ENCODE data around the gene STX3.
A peak's percentile ranks its signal among the peaks of the same experiment; 100 is the strongest.
"Not testable (repeated sequence)": the region's sequence is repeated elsewhere in the genome, so short reads cannot be mapped to it uniquely, and the experiment has no call there.

STX3 gene

GRCh38 chr11:59770869-59771268, 15.7 kb downstream of the STX3 start:
- no peak for ATAC-seq
- Mint-ChIP-seq H3K9me3 (no peaks in the 10 kb centered on the region), H3K27ac (no peak overlapping the region), H3K4me3 (no peak overlapping the region), H3K4me1 (peaks cover 20% of the 10 kb centered on the region), H3K36me3 (peaks cover 23% of the 10 kb centered on the region)
- DNase-seq (ENCODE audit: low spot score in 2 of 2) = no peak

- no peak for ATAC-seq
- peak overlapping the region; percentile 5 for H3K4me3 Mint-ChIP-seq
Measured at GRCh38 chr11:59771605-59772004, 16.4 kb downstream of the STX3 start.

DNA sequence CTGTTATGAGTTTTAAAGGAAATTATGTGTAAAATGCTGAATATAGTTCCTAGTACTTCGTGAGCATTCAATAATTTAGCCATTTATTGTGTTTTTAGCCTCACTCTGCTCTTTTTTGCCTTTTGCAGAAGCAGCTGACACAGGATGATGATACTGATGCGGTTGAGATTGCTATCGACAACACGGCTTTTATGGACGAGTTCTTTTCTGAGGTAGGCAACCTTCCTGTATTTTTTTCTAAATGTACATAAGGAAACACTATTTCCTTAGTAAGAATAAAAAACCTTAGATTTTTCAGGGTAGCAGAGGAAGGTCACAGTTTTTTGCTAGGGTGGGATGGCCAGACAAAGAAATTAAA, 17.9 kb downstream of the STX3 start:
- Mint-ChIP-seq H3K9me3 (no peaks in the 10 kb centered on the region), H3K4me3 (no peak overlapping the region), H3K4me1 (peaks cover 42% of the 10 kb centered on the region), H3K27ac (peak overlapping the region; percentile 77), H3K36me3 (peaks cover 23% of the 10 kb centered on the region)
- no peak for ATAC-seq
- DNase-seq (ENCODE audit: low spot score in 2 of 2) = no peak

More at GRCh38 chr11:59771605-59772004, 16.4 kb downstream of the STX3 start:
- Mint-ChIP-seq H3K27ac (peak overlapping the region; percentile 77), H3K4me1 (peaks cover 28% of the 10 kb centered on the region), H3K36me3 (peaks cover 23% of the 10 kb centered on the region), H3K9me3 (no peaks in the 10 kb centered on the region)
- DNase-seq (ENCODE audit: low spot score in 2 of 2) = no peak

DNA sequence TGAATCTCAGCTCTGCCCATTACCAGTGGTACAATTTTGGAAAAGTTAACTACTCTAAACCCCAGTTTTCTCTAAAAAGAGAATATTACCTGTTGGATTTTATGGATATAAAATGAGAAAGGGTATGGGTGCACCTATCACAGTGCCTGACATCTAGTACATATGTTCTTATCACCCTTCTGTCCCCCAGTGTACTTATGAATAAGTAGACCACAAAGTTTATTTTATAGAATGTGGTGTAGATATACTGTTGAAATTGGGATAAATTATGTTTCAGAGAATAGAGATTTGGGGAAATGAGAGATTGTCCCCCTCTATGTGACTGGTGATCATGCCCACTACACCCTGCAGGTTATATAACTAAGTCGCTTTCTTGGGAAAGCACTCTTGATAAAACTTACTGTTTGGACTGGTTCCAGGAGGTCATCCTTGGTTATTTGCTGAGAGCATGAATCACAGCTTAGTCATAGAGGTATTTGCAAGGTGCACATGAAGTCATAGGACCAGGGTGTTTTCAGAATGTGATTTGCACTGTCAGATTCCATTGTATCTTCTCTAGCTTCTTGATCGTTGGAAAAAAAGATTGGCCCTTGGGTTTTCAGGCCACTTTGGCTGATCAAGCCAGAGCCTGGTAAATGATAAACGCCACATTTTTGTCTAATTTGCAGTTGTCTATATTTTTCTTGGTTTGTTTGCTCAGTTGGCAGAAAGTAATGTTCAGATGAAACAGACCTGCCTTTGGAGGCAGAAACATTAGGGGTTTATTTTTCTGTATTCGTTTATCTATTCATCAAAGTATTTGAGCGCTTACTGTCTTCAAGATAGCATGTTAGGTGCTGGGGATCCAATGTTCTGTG, 21.3 kb downstream of the STX3 start:
- Mint-ChIP-seq H3K27ac (no peak overlapping the region), H3K4me1 (peaks cover 54% of the 10 kb centered on the region), H3K4me3 (peak overlapping the region; percentile 14), H3K9me3 (peaks cover under 1% of the 10 kb centered on the region), H3K36me3 (peaks cover 24% of the 10 kb centered on the region)
- DNase-seq (ENCODE audit: low spot score in 2 of 2) = no peak
- peak; percentile 96 for ATAC-seq

DNA sequence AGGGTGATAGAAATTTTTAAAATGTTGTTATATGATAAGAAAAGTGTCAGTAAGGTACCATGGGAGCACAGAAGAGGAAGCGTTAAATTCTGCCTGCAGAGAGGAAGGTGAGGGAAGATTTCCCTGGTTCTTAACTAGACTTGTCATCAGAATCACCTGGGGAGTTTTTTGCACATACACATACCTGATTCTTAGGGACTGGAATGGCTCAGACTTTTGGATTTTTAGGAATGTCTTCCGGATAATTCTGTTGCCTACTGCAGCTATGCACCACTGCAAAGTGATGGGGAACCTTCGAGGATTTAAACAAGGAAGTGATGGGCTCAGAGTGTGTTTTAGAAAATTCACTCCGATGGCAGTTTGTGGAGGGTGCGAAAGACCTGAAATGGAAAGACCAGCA, 21.9 kb downstream of the STX3 start:
- ATAC-seq = no peak
- Mint-ChIP-seq H3K36me3 (peaks cover 28% of the 10 kb centered on the region), H3K9me3 (peaks cover 4% of the 10 kb centered on the region), H3K4me1 (peaks cover 54% of the 10 kb centered on the region), H3K4me3 (no peak overlapping the region), H3K27ac (no peak overlapping the region)
- DNase-seq (ENCODE audit: low spot score in 2 of 2) = no peak

DNA sequence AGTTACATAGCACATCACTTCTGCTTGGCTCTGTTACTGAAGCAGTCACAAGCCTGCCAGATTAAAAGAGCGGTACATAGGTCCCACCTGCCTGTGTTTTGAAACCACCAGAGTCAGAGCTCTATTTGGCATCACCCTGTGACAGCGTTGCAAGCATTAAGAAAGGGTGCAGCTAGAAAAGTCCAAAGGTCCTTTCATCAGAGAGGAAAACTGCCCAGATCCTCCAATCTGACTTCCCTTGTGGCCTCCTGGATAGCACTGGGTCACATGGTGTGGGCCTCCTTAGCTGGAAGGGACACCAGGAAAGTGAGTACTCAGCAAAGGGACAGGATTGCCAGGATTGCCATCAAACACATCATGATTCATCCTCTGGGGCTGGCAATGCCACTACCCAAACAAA, 22.9 kb downstream of the STX3 start:
- Mint-ChIP-seq H3K9me3 (peaks cover 4% of the 10 kb centered on the region), H3K36me3 (peaks cover 24% of the 10 kb centered on the region), H3K4me1 (peaks cover 52% of the 10 kb centered on the region), H3K27ac (no peak overlapping the region), H3K4me3 (no peak overlapping the region)
- DNase-seq (ENCODE audit: low spot score in 2 of 2) (no peak), ATAC-seq (no peak)

DNA sequence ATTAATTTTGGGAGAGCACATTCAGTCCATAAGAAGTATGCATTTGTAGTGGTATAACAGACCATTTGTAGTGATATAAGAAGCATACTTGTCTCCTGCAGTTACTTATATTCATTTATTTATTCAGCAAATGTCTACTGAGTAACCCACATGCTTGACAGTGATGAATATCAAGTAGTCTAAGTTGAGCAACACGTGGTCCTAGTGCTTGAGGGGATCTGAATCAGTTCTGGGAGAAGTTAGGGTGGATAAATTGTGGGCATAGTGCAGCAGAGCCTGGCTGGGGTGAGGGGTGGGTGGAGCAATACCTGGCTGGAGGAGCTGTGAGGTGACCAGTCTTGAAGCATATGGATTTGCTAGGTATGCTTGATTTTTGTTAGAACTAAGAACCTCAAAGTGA, 24.3 kb downstream of the STX3 start:
- DNase-seq (ENCODE audit: low spot score in 2 of 2) (no peak), ATAC-seq (no peak)
- H3K4me3 Mint-ChIP-seq = no peak overlapping the region
- H3K9me3 Mint-ChIP-seq = peaks cover 4% of the 10 kb centered on the region
- H3K27ac Mint-ChIP-seq = peak overlapping the region; percentile 7
- peaks cover 11% of the 10 kb centered on the region for H3K36me3 Mint-ChIP-seq
- peaks cover 66% of the 10 kb centered on the region for H3K4me1 Mint-ChIP-seq

DNA sequence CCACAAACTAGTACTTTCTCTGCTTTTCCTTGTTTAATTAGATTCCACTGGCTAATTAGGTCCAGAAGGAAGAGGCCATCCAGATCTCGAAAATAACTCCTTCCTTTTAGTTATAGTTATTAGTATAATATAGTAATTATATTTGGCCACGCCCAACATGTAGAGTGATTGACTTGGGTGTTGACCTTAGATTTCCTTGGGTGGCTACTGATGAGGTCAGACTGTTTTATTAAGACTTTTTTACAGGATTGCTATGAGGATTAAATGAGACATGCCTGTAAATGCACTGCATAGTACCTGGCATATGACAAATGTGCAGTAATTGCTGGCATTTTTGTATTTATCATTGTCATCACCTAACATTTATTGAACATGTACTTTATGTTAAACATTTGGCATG, 26.9 kb downstream of the STX3 start:
- Mint-ChIP-seq H3K4me3 (no peak overlapping the region), H3K9me3 (peaks cover 4% of the 10 kb centered on the region), H3K36me3 (peaks cover 6% of the 10 kb centered on the region), H3K4me1 (peaks cover 60% of the 10 kb centered on the region), H3K27ac (peak overlapping the region; percentile 23)
- ATAC-seq (no peak), DNase-seq (ENCODE audit: low spot score in 2 of 2) (no peak)

DNA sequence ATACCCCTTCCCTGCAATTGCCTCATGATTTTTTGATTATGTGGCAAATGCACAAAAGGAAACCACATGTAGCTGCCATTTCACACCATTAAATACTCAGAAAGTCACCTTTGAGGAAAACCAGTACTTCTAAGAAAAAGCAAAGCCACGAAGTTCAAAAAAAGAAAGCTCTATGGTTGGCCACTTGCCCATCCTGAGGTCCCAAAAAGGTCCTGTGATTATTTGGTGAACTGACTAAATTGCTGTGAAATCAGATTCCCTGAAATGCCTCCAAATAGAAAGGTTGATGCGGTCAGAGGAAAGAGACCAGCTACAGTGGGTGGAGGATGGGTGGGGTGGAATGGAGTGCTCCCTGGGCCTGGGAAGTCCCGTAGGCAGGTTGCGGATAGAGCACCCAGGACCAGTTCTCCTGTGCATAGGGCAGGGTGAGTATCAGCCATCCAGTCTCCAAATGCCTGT, 28.5 kb downstream of the STX3 start:
- Mint-ChIP-seq H3K4me1 (peaks cover 59% of the 10 kb centered on the region), H3K9me3 (peaks cover 4% of the 10 kb centered on the region), H3K4me3 (peak overlapping the region; percentile 25), H3K27ac (peak overlapping the region; percentile 50), H3K36me3 (peaks cover 12% of the 10 kb centered on the region)
- peak in 1 of 2 donors; percentile 62 for DNase-seq (ENCODE audit: low spot score in 2 of 2)
- peak; percentile 84 for ATAC-seq

DNA sequence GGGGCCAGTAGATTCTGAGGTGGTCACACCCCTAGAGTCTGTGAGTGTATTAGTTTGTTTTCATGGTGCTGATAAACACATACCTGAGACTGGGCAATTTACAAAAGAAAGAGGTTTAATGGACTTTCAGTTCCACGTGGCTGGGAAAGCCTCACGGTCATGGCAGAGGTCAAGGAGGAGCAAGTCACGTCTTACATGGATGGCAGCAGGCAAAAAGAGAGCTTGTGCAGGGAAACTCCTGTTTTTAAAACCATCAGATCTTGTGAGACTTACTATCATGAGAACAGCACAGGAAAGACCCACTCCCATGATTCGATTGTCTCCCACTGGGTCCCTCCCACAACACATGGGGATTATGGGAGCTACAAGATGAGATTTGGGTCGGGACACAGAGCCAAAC, 29.3 kb downstream of the STX3 start:
- DNase-seq (ENCODE audit: low spot score in 2 of 2); ATAC-seq; H3K9me3 Mint-ChIP-seq: not testable (repeated sequence)
- Mint-ChIP-seq H3K4me1 (peaks cover 57% of the 10 kb centered on the region), H3K4me3 (peak overlapping the region; percentile 25), H3K27ac (peak overlapping the region; percentile 50), H3K36me3 (peaks cover 17% of the 10 kb centered on the region)

GRCh38 chr11:59785818-59786217, 30.6 kb downstream of the STX3 start:
- peaks cover 4% of the 10 kb centered on the region for H3K9me3 Mint-ChIP-seq

DNA sequence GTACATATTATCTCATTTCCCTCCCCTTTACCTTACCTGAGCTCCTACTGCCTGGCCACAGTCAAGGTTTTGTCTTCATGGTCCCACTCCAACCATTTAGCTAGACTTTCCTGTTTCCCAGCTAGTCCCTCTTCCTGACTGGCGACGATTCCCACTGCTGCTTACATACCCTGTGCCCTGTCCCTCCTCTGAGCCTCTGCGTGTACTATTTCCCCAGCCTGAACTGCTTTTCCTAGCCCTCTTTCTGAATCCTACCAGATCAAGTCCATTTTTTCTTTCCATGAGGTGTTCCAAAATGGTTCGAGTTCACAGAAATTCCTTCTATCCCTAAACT, 32.0 kb downstream of the STX3 start:
- no peak for ATAC-seq
- H3K4me3 Mint-ChIP-seq = no peak overlapping the region
- peaks cover 28% of the 10 kb centered on the region for H3K36me3 Mint-ChIP-seq
- H3K4me1 Mint-ChIP-seq = peaks cover 40% of the 10 kb centered on the region
- peak overlapping the region; percentile 2 for H3K27ac Mint-ChIP-seq
- no peaks in the 10 kb centered on the region for H3K9me3 Mint-ChIP-seq
- no peak for DNase-seq (ENCODE audit: low spot score in 2 of 2)

More at GRCh38 chr11:59785818-59786217, 30.6 kb downstream of the STX3 start:
- ATAC-seq = no peak
- no peak overlapping the region for H3K4me3 Mint-ChIP-seq
- DNase-seq (ENCODE audit: low spot score in 2 of 2) = no peak
- H3K27ac Mint-ChIP-seq = no peak overlapping the region
- peaks cover 28% of the 10 kb centered on the region for H3K36me3 Mint-ChIP-seq
- peaks cover 50% of the 10 kb centered on the region for H3K4me1 Mint-ChIP-seq

DNA sequence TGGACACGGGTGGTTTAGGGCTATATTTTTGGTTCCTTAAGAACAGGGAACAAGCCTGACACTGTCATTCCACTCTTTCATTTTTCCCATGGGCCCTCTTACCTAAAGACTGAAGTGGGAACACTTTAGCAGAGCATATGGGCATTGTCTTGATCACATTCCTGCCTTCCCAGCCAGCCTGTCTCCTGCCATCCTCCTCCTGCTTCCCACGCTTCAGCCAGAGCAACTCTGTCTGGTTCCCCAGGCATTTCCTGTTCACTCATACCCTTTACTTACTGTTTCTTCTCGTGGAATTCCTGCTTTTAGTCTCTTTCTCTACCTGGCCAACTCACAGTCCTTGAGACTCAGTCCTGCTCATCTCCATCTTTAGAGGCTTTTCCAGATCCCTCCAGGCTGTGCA, 32.6 kb downstream of the STX3 start:
- H3K4me1 Mint-ChIP-seq = peaks cover 37% of the 10 kb centered on the region
- no peak for ATAC-seq
- no peak overlapping the region for H3K4me3 Mint-ChIP-seq
- H3K27ac Mint-ChIP-seq = peak overlapping the region; percentile 2
- no peak for DNase-seq (ENCODE audit: low spot score in 2 of 2)
- peaks cover 32% of the 10 kb centered on the region for H3K36me3 Mint-ChIP-seq
- H3K9me3 Mint-ChIP-seq = no peaks in the 10 kb centered on the region

GRCh38 chr11:59791639-59792038, 36.5 kb downstream of the STX3 start:
- peaks cover 50% of the 10 kb centered on the region for H3K36me3 Mint-ChIP-seq

DNA sequence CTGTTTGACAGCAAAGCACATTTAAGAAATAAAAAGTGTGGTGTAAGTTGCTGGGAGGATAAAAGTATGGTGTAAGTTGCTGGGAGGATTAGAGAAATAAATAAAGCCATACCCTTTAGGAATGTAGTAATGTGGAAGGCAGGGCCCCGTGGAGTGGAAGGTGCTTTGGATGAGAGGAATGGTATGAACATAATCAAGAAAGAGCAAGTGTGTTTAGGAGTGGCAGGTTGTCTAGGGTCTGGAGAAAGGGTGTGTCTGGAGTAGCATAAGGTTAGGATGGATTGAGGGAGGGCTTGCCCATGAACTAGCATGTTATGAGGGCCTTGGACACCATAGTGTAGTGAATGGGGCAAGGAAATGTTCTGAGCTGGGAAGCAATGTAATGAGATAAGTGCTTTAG, 37.3 kb downstream of the STX3 start:
- no peak for DNase-seq (ENCODE audit: low spot score in 2 of 2)
- ATAC-seq = no peak
- Mint-ChIP-seq H3K9me3 (no peaks in the 10 kb centered on the region), H3K36me3 (peaks cover 47% of the 10 kb centered on the region), H3K4me3 (no peak overlapping the region), H3K27ac (no peak overlapping the region), H3K4me1 (peaks cover 8% of the 10 kb centered on the region)

More at GRCh38 chr11:59791639-59792038, 36.5 kb downstream of the STX3 start:
- Mint-ChIP-seq H3K4me3 (no peak overlapping the region), H3K4me1 (peaks cover 16% of the 10 kb centered on the region), H3K9me3 (no peaks in the 10 kb centered on the region), H3K27ac (no peak overlapping the region)
- DNase-seq (ENCODE audit: low spot score in 2 of 2) (no peak), ATAC-seq (no peak)

DNA sequence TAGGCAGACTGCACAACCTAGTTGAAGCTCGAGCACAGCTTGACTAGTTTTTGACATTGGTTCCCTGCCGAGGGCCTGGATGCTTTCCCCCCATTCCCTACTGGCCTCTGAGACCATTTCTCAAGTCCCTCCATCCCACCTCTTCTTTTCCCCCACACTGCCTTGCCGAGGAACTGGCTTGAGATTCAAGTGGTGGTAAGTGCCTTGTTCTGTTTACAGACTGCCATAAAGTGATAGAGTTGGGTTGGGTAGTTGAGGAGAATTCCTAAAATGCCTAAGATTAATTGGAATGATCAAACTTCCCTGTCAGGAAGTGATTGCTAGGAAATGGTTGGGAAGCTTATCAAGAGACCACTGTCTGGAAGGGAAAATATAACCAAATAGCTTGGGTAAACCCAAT, 39.2 kb downstream of the STX3 start:
- Mint-ChIP-seq H3K4me1 (no peaks in the 10 kb centered on the region), H3K4me3 (no peak overlapping the region), H3K27ac (no peak overlapping the region), H3K36me3 (peaks cover 48% of the 10 kb centered on the region), H3K9me3 (no peaks in the 10 kb centered on the region)
- no peak for DNase-seq (ENCODE audit: low spot score in 2 of 2)
- no peak for ATAC-seq
